Tibial artery (tissue), 4 donors: ENCODE results near the gene CHST11.

Experiments
- DNase-seq, 2 donors: peaks; one replicate each; pipeline ENCODE4 v3.0.0-alpha.2; 2019
- H3K27ac ChIP-seq, 2 donors: fragments of 200-600 bp; sonication (generic) in 1 of 2; 1 replicate in 1 of 2; 2 replicates in 1 of 2; pipeline ENCODE4 v1.5.1; 2018 to 2019; ENCODE audit warnings: mild to moderate bottlenecking in 1 of 2
- H3K27me3 ChIP-seq, 2 donors: fragments of 200-600 bp; sonication (generic) in 1 of 2; one replicate each; pipeline versions ENCODE4 v1.5.1 to v1.6.0; 2016 to 2019
- H3K36me3 ChIP-seq, 3 donors: fragments of 200-600 bp; sonication (generic) in 2 of 3; one replicate each; pipeline ENCODE4 v1.5.1; 2016 to 2019; ENCODE audit warnings: mild to moderate bottlenecking in 2 of 3
- H3K4me1 ChIP-seq, 4 donors: fragments of 200-600 bp; sonication (generic) in 2 of 4; 1 replicate in 3 of 4; 2 replicates in 1 of 4; pipeline ENCODE4 v1.5.1; 2016 to 2019
- H3K4me3 ChIP-seq, 2 donors: fragments of 200-600 bp; sonication (generic) in 1 of 2; 1 replicate in 1 of 2; 2 replicates in 1 of 2; pipeline ENCODE4 v1.5.1; 2018 to 2019; ENCODE audit warnings: mild to moderate bottlenecking in 2 of 2
- H3K9me3 ChIP-seq, 3 donors: fragments of 200-600 bp; sonication (generic) in 1 of 3; one replicate each; pipeline ENCODE4 v1.5.1; 2016 to 2019
- intact Hi-C: fragments of 100-400 bp; cut with DNase I; formaldehyde crosslinking; loops from one replicate; pipeline ENCODE4 v1.15.0; 2023; ENCODE audit warnings: low total_unique reads
- TF ChIP-seq, protein P1 (sequence below), 2 experiments: fragments of 200-600 bp in 1 of 2; fragments of 450-650 bp in 1 of 2; IDR thresholded peaks; one replicate each; pipeline ENCODE4 v1.5.1; 2017 to 2019; ENCODE audit warnings: antibody characterized with exemption in 2 of 2, mild to moderate bottlenecking in 1 of 2, moderate library complexity in 1 of 2

CHST11 gene

DNA sequence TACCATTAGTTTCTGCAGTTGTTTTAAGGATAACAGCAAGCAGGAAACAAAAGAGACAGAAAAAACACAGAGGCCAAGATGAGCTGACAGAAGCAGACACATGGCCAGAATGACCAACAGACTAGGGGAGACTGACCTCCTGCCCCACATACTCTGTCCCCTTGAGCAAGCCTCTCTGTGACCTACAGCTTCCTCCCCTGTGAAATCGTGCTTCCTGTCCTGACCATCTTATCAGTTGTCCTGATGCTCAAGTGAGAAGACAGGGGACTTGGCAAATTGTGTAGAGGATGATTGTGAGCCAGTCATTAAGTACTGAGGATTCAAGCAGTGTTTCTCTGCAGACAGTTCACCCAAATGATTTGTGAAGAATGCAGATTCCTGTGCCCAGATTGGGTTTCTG, 272.3 kb downstream of the CHST11 start:
- no peak overlapping the region for H3K4me3 ChIP-seq
- H3K4me1 ChIP-seq = peaks cover 0 to 10% (median 7%) of the 10 kb centered on the region in 4 donors
- DNase-seq = no peak
- no peaks in the 10 kb centered on the region for H3K9me3 ChIP-seq
- H3K27me3 ChIP-seq = no peaks in the 10 kb centered on the region
- intact Hi-C loops = no loop called here
- H3K27ac ChIP-seq = no peak overlapping the region
- H3K36me3 ChIP-seq = no peaks in the 10 kb centered on the region
- TF ChIP-seq, protein P1, sequence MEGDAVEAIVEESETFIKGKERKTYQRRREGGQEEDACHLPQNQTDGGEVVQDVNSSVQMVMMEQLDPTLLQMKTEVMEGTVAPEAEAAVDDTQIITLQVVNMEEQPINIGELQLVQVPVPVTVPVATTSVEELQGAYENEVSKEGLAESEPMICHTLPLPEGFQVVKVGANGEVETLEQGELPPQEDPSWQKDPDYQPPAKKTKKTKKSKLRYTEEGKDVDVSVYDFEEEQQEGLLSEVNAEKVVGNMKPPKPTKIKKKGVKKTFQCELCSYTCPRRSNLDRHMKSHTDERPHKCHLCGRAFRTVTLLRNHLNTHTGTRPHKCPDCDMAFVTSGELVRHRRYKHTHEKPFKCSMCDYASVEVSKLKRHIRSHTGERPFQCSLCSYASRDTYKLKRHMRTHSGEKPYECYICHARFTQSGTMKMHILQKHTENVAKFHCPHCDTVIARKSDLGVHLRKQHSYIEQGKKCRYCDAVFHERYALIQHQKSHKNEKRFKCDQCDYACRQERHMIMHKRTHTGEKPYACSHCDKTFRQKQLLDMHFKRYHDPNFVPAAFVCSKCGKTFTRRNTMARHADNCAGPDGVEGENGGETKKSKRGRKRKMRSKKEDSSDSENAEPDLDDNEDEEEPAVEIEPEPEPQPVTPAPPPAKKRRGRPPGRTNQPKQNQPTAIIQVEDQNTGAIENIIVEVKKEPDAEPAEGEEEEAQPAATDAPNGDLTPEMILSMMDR (IDR thresholded peaks at IDR 0.05) = no peak

DNA sequence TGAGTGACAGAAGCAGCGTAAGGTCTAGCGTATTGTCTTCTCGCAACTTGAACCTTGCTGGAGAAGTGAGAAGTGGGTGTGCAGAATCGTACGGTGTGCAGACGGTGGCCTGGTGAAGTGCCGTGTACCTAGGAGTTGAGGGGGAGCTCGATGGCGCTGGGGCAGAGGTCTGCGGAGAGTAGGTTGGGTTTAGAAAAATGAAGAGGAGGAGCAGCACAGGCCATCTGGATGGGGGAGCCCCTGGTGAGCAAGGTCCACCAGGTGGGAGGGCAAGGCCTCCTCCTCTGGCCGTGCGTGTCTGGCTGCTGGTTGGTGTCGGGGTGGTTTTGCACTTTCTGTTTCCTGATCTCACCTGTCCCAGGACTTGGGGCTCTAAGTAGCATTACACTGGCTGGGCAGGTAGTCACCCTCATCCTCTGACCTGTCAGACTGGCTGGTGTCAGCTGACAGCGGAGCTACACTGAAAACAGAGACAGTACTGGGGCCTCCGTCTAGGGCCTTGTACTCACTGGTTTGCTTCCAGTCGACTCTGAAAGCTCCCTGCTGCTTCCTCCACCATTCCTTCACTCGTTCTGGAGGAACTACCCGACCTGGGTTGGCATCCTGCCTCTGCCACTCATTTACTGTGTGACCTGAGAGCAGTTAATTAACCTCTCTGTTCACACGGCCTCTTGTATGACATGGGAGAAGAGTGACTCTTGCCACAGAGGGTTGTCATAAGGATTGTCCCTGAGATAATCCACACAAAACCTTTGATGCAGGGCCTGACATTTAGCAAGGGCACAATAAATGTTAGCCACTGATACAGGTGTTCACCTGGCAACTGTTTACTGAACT, 273.1 kb downstream of the CHST11 start:
- H3K36me3 ChIP-seq = no peaks in the 10 kb centered on the region
- H3K27me3 ChIP-seq = no peaks in the 10 kb centered on the region
- no peak overlapping the region for H3K27ac ChIP-seq
- TF ChIP-seq, protein P1 (IDR thresholded peaks at IDR 0.05) = no peak
- intact Hi-C loops = no loop called here
- H3K9me3 ChIP-seq = no peaks in the 10 kb centered on the region
- no peak overlapping the region for H3K4me3 ChIP-seq
- H3K4me1 ChIP-seq = peaks cover 0 to 17% (median 13%) of the 10 kb centered on the region in 4 donors
- no peak for DNase-seq

DNA sequence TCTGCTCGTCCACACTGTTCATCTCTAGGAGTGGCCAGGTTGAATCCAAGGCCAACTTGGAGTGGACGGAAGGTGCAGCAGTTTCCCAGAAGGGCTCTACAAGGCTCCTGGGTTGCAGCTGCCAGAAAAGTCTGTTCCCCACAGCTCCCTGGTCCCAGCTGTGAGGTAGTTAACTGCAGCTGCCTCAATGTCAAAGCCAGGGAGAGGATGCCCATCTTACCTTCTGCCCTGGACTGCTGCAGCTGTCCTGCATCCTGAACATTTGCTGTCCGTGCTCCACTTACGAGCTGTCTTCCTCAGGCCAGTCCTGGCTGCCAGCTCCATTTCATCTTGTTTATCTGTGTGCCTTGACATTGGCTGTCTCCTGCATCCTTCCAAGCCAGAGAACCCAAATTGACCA, 274.0 kb downstream of the CHST11 start:
- Histone ChIP-seq H3K4me3 (no peak overlapping the region), H3K27ac (no peak overlapping the region), H3K4me1 (peaks cover 0 to 22% (median 16%) of the 10 kb centered on the region in 4 donors), H3K36me3 (no peaks in the 10 kb centered on the region), H3K27me3 (no peaks in the 10 kb centered on the region), H3K9me3 (no peaks in the 10 kb centered on the region)
- intact Hi-C loops = no loop called here
- TF ChIP-seq, protein P1 (IDR thresholded peaks at IDR 0.05) = no peak
- DNase-seq = no peak

DNA sequence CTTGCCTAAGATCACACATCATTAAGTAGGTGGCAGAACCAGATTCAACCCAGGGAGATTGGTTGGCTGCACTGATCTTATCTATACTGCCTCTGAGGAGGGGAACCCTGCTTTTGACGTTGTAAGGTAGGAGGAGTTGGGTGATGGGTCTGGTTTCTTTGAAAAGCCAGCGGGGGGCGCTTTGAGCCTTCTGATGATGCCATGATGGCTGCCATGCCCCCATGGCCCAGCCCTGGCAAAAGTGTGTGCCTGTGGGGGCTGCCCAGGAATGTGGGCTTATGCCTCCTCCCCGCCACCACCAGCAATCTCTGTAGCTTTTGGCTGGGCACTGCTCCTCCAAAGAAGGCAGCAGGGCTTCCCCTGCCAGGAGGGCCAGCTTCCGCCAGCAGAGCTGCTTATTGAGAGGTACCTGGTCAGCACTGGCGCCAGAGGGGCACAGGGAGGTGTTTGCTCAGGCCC, 277.0 kb downstream of the CHST11 start:
- no peak overlapping the region for H3K4me3 ChIP-seq
- no peak overlapping the region for H3K27ac ChIP-seq
- H3K4me1 ChIP-seq = peaks cover 0 to 32% (median 23%) of the 10 kb centered on the region in 4 donors
- no peaks in the 10 kb centered on the region for H3K27me3 ChIP-seq
- TF ChIP-seq, protein P1 (IDR thresholded peaks at IDR 0.05) = peak; percentile 27 to 38
- intact Hi-C loops = no loop called here
- H3K9me3 ChIP-seq = no peaks in the 10 kb centered on the region
- H3K36me3 ChIP-seq = no peaks in the 10 kb centered on the region
- peak in 1 of 2 donors; percentile 75 for DNase-seq

DNA sequence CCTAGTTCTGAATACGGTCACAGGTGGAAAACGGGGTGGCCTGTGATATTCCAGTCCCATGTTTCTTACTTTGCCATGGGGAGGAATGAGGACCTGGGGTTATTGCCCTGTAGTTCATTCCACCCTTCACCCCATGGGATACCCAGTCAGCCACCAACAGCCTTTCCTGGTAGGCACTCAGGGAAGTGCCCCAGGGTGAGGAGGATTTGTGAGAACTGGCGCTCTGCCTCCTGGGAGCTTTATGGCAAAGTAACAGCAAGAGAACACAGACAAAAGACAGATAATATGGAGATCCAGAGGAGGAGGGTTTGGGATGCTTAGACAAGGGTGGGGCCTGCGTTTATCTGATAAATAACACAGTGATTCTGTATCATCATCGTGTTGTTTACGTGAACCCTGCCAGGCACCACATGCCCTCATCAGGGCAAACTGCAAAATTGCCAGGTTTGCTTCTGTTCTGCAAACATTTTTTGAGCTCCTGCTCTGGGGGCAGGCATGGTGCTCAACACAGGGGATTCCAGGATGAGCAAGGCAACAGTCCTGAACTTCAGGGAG, 277.9 kb downstream of the CHST11 start:
- no peaks in the 10 kb centered on the region for H3K9me3 ChIP-seq
- peaks cover 0 to 32% (median 23%) of the 10 kb centered on the region in 4 donors for H3K4me1 ChIP-seq
- H3K36me3 ChIP-seq = no peaks in the 10 kb centered on the region
- no peak overlapping the region for H3K27ac ChIP-seq
- intact Hi-C loops = no loop called here
- no peak for DNase-seq
- H3K4me3 ChIP-seq = no peak overlapping the region
- H3K27me3 ChIP-seq = no peaks in the 10 kb centered on the region
- TF ChIP-seq, protein P1 (IDR thresholded peaks at IDR 0.05) = no peak
